HL-60 (cell line): Measurements from ENCODE around the gene KLHL10.

Experiments used
- DNase-seq, 2 experiments: peaks; one replicate each; pipeline ENCODE4 v3.0.0-alpha.2; 2010 to 2020; ENCODE audit warnings: low read depth in 1 of 2, low spot score in 1 of 2
- H3K27ac ChIP-seq: fragments of 250-450 bp; sonication (Bioruptor Pico); replicated peaks from 2 replicates; pipeline ENCODE4 v1.5.1; 2020; ENCODE audit warnings: mild to moderate bottlenecking, moderate library complexity
- H3K27me3 ChIP-seq: fragments of 250-450 bp; sonication (Bioruptor Pico); 2 replicates; pipeline ENCODE4 v1.5.1; 2021; ENCODE audit warnings: mild to moderate bottlenecking, moderate library complexity; ENCODE audit not compliant: insufficient read depth, poor library complexity, severe bottlenecking
- H3K4me3 ChIP-seq: replicated peaks from 2 replicates; pipeline ENCODE4 v1.5.1; 2011; ENCODE audit warnings: mild to moderate bottlenecking, control low read depth, low read length; ENCODE audit not compliant: insufficient read depth
- GABPA ChIP-seq: IDR thresholded peaks from 2 replicates; pipeline ENCODE4 v1.6.1; 2012; ENCODE audit warnings: low read depth
- POLR2AphosphoS5 ChIP-seq: IDR thresholded peaks from 2 replicates; pipeline ENCODE4 v1.6.1; 2012; ENCODE audit warnings: low read depth
- REST ChIP-seq: IDR thresholded peaks from 2 replicates; pipeline ENCODE4 v1.6.1; 2012; ENCODE audit warnings: low read depth; ENCODE audit not compliant: insufficient replicate concordance
- SPI1 ChIP-seq: IDR thresholded peaks from 2 replicates; pipeline ENCODE4 v1.6.1; 2012; ENCODE audit warnings: low read depth, mild to moderate bottlenecking, borderline replicate concordance
- TF ChIP-seq, protein P1 (sequence below): IDR thresholded peaks from one replicate; pipeline ENCODE4 v1.5.1; 2011; ENCODE audit warnings: low read length, control low read depth, inconsistent platforms; ENCODE audit not compliant: insufficient read depth

Gene KLHL10

GRCh38 chr17:41811549-41812380 is 25.9 kb upstream of the KLHL10 start, which contains the start of gene P3H4:
Gene P3H4 (minus strand): TSS chr17:41811949. CDS start chr17:41811915, 34 bp downstream.
- peak; percentile 59 to 69 for DNase-seq
- H3K27ac ChIP-seq, result no peak within 1 kb of the TSS
- peak within 1 kb of the TSS; percentile 58 for H3K4me3 ChIP-seq

GRCh38 chr17:41812381-41813151 is 25.1 kb upstream of the KLHL10 start, which contains the start of gene FKBP10:
Gene FKBP10 (plus strand): TSS chr17:41813004. CDS start chr17:41813035, 31 bp downstream.
- no peak for TF ChIP-seq GABPA
- TF ChIP-seq, protein P1, sequence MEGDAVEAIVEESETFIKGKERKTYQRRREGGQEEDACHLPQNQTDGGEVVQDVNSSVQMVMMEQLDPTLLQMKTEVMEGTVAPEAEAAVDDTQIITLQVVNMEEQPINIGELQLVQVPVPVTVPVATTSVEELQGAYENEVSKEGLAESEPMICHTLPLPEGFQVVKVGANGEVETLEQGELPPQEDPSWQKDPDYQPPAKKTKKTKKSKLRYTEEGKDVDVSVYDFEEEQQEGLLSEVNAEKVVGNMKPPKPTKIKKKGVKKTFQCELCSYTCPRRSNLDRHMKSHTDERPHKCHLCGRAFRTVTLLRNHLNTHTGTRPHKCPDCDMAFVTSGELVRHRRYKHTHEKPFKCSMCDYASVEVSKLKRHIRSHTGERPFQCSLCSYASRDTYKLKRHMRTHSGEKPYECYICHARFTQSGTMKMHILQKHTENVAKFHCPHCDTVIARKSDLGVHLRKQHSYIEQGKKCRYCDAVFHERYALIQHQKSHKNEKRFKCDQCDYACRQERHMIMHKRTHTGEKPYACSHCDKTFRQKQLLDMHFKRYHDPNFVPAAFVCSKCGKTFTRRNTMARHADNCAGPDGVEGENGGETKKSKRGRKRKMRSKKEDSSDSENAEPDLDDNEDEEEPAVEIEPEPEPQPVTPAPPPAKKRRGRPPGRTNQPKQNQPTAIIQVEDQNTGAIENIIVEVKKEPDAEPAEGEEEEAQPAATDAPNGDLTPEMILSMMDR, result no peak
- TF ChIP-seq SPI1, result no peak
- TF ChIP-seq REST, result no peak
- no peak for TF ChIP-seq POLR2AphosphoS5
- H3K27me3 ChIP-seq, result peaks cover 20% of the 10 kb centered on the region
- DNase-seq, result peak in 1 of 2 experiments; percentile 3
- no peak within 1 kb of the TSS for H3K27ac ChIP-seq
- peak within 1 kb of the TSS; percentile 58 for H3K4me3 ChIP-seq

More at GRCh38 chr17:41811549-41812380, 25.9 kb upstream of the KLHL10 start, which contains the start of gene P3H4:
- 0 out of 2 replicates have a peak, but pooled peaks have one; percentile 17 for TF ChIP-seq GABPA
- TF ChIP-seq, protein P1, result peak; percentile 46
- TF ChIP-seq REST, result no peak
- no peak for TF ChIP-seq POLR2AphosphoS5
- no peak for TF ChIP-seq SPI1
- H3K27me3 ChIP-seq, result peaks cover 20% of the 10 kb centered on the region

- TF ChIP-seq, protein P1, result no peak
- TF ChIP-seq SPI1, result no peak
- no peak for TF ChIP-seq POLR2AphosphoS5
- no peak for TF ChIP-seq REST
- TF ChIP-seq GABPA, result no peak
- DNase-seq, result no peak
- peaks cover 20% of the 10 kb centered on the region for H3K27me3 ChIP-seq
- H3K27ac ChIP-seq, result no peak overlapping the region
- H3K4me3 ChIP-seq, result no peak overlapping the region
Observed at GRCh38 chr17:41813152-41813680, 24.4 kb upstream of the KLHL10 start.
